Measurements from ENCODE around the gene ZNF558.

Gene ZNF558

DNA sequence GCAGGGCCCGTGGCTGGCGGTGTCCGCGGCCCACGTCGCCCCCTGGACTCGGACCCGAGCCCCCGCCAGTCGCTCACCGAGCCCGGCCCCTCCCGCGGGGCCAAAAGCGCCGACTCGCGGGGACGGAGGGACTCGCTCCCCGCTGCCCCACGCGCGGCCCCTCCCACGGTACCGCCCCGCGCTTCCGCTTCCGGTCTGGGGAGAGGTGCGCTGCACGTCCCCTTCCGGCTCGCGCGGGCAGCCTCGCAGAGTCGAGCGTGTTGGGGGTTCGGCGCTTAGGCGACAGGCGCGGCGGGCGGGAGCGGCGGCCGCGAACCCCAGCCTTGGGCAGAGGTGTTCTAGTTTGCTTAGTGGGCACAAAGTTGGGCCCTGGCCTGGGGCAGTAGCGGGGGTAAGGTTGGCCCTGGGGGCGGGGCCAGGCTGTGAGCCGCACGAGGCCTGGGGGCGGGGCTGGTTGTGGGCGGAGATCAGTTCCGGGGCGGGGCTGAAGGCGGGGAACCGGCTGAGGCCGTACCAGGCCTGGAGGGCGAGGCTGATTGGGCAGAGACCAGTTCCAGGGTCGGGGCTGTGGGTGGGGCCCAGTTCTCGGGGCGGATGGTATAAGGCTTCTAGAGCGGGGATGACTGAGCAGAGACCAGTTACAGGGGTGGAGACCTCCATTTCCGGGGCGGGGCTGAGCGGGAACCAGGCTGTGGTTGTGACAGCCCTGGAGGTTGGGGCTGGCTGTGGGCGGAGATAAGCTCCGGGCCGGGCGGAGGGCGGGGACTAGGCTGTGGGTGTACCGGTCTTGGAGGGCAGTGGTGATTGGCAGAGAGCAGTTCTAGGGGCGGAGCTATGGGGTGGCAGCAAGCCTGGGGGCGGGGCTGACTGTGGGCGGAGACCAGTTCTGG, at the start of gene ZNF558, which contains the start of gene MBD3L1:
Gene ZNF558, minus strand, starts transcription at position 173 of the 890 bp plus-strand sequence. CDS start 9,645 bp downstream, outside the sequence.
Gene MBD3L1, plus strand, starts transcription at position 246 of the 890 bp plus-strand sequence. CDS start 10,302 bp downstream, outside the sequence.
- DNase-seq = peak; percentile 66

DNA sequence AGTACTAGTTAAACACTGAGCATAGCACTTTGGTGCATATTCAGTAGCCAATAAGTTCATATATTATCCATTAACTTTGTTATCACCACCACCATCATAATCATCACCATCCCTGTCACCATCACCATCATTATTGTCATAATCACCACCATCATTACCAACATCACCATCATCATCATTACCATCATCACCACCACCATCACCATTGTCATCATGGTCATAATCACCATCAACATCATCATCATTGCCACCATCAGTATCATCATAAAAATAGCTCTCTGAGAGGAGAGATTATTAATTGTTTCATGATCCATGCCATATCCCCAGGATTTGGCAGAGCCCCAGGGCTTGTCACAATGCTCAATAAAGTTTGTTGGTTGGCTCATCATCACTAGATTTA, 49.4 kb upstream of the ZNF558 start:
- in situ Hi-C loops (cut with HindIII; ENCODE audit: low pct_ligation_motif_present, low pct_unique_long_range_greater_than_20kb, low sequenced_read_pairs) = no loop called here
- no peak for DNase-seq

More for the DNA sequence above, at the start of gene ZNF558, which contains the start of gene MBD3L1:
- in situ Hi-C loops (cut with HindIII; ENCODE audit: low pct_ligation_motif_present, low pct_unique_long_range_greater_than_20kb, low sequenced_read_pairs) = no loop called here

DNA sequence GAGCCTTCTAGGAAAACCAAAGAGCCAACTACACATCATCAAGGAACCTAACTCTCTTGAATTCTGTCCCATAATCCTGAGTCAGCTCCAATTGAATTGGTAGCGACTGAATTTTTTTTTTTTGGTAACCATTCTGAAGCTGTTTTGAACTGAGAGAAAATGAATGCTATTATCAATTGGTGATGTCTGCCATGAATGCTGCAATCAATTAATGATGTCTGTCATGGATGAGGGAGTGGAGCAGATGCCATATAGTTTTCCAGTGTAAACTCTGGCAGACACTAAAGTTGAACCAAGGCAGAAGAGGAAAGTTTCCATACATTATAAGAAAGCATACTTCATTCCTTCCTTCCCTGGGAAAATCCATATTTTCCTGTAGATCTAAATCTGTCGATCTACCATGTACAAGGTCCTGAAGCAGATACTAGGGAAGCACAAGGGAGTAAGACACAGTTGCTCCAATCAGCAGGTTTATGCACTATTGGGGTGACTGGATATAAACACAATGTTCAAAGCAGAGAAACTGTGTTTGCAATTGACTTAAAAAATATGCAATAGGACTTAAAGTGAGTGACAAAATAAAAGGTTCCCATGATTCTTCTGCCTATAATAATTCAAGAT, 48.9 kb upstream of the ZNF558 start:
- in situ Hi-C loops (cut with HindIII; ENCODE audit: low pct_ligation_motif_present, low pct_unique_long_range_greater_than_20kb, low sequenced_read_pairs) = no loop called here

DNA sequence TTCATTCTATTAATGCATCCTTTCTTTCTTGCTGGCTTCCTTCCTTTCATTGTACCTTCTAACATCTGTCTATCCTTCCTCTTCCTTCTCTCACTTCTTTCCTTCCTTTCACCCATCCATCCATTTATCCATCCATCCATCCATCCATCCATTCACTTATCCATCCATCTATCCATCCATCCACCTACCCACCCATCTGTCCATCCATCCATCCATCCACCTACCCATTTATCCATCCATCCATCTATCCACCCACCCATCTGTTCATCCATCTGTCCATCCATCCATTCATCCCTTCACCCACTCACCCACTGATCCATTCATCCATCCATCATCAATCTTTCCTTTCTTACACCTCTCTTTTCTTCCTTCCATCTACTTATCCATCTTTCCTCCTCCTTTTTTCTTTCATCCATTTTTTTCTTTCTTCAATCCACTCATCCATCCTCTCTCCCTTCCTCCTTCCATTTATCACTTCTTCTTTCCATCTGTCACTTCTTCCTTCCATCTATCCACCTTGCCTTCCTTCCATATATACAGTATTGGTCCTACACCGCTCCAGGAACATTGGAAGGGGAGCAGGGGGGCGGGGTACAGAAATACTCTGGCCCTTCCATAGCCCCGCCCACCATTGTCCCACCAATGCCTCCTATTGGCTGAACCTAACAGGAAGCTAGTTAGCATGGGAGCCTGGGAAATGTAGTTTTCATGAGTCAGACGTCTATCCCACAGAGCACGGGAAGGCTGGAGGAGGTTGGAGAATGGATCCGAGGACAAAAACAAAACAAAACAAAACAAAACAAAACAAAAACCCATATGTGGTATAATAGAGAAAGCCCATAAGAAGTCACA, 46.0 kb upstream of the ZNF558 start:
- in situ Hi-C loops (cut with HindIII; ENCODE audit: low pct_ligation_motif_present, low pct_unique_long_range_greater_than_20kb, low sequenced_read_pairs) = no loop called here
- DNase-seq = no peak

More for the DNA sequence above, 48.9 kb upstream of the ZNF558 start:
- DNase-seq = no peak

DNA sequence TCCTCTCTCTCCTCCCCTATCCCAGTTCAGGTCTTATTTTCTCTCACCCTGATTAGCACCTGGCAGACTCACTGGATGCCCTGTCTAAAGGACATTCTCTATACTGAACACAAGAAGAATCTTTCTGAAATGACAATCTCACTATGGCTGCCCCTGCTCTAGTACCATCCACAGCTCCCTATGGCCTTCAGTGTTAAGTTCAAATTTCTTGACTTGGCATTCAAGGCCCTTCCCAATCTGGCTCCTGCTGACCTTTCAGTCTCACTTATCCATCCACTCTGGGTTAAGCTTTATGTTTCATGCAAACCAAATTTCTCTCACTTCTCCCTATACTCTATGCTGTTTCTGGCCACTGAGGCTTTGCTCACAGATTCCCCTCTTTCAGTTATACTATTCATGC, 34.2 kb upstream of the ZNF558 start:
- no peak for DNase-seq
- in situ Hi-C loops (cut with HindIII; ENCODE audit: low pct_ligation_motif_present, low pct_unique_long_range_greater_than_20kb, low sequenced_read_pairs) = no loop called here

DNA sequence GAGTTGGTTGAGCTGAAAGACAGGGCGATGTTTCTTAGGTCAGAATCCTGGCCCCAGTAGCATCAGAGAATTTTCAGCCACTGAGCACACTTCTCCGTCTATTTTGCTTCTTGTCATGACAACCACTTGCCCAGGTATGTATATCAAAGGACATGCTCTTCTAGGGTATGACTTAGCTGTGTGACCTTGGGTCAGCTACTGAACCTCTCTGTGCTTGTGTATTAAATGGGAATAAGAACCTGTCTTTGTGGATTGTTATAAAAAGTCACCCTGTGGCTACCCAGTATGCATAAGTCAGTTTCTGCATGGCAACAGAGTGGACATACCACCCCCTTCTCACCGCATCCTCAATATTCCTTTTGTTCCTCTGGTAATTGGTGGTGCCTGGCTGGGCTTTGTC, 26.2 kb upstream of the ZNF558 start:
- in situ Hi-C loops (cut with HindIII; ENCODE audit: low pct_ligation_motif_present, low pct_unique_long_range_greater_than_20kb, low sequenced_read_pairs) = no loop called here

DNA sequence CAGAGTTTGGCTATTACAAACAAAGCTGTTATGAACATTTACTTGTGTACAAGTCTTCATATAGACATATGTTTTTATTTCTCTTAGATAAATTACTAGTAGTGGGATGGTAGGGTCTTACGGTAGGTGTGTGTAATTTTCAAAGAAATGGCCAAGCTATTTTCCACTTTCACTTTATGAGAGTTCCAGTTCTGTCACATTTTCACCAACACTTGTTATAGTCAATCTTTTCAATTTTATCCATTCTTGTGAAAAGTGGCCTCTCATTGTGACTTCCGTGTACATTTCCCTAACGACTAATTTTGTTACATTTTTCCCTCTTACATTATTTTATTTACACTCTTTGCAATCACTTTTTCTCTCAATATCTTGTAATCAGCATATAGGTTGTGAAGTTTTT, 18.4 kb upstream of the ZNF558 start:
- in situ Hi-C loops (cut with HindIII; ENCODE audit: low pct_ligation_motif_present, low pct_unique_long_range_greater_than_20kb, low sequenced_read_pairs) = no loop called here

More for the DNA sequence above, 26.2 kb upstream of the ZNF558 start:
- DNase-seq = no peak

DNA sequence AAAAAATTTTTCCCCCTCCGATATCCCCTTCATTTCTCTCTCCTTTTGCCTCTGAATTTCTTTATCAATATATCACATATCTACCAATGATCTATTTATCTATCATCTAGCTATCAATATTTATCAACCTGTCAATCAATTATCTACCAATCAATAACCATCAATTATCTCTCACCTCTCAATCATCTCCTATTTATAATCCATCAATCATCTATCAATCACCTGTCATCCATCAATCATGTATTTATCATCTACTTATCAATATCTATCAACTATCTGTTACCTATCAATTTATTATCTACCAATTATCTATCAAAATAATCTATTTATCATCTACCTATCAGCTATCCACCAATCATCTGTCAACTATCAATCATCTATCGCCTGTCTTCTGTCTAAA, 17.1 kb upstream of the ZNF558 start:
- no peak for DNase-seq
- in situ Hi-C loops (cut with HindIII; ENCODE audit: low pct_ligation_motif_present, low pct_unique_long_range_greater_than_20kb, low sequenced_read_pairs) = no loop called here

More for the DNA sequence above, 18.4 kb upstream of the ZNF558 start:
- DNase-seq = no peak

DNA sequence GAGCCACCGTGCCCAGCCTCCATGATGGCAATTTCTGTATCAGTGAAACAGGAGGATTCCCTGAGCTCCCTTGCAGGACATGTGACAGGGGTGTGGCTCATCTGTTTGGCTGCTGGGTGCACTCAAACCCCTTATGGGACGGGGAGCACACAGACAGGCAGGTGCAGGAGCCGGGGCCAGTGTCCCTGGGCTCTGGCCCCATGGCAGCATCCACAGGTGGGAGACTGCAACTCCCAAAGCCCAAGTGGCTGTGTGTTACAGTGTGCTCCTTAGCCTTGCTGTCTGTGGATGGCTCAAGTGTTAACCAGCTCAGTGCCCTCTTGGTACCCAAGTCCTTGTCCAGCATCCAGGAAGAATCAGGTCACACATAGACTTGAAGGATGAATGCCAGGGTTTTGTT, 14.7 kb upstream of the ZNF558 start:
- no peak for DNase-seq
- in situ Hi-C loops (cut with HindIII; ENCODE audit: low pct_ligation_motif_present, low pct_unique_long_range_greater_than_20kb, low sequenced_read_pairs) = no loop called here

DNA sequence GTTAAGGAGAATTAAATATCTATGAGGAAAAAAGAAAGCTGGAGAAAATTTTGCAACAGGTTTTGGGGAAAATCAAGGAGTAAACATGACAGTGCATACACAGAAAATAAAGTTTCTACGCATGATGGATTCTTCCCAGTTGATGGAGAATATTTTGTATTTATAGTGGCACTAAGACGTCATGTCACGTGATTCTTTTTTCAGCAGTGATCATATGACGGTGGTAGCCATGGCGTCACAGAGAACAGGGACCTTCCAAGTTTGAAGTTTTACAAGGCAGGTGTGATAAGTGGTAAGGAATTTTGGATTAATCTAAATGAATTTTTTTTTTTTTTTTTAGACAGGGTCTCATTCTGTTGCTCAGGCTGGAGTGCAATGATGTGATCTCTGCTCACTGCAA, 8.6 kb upstream of the ZNF558 start:
- in situ Hi-C loops (cut with HindIII; ENCODE audit: low pct_ligation_motif_present, low pct_unique_long_range_greater_than_20kb, low sequenced_read_pairs) = no loop called here
- DNase-seq = no peak

DNA sequence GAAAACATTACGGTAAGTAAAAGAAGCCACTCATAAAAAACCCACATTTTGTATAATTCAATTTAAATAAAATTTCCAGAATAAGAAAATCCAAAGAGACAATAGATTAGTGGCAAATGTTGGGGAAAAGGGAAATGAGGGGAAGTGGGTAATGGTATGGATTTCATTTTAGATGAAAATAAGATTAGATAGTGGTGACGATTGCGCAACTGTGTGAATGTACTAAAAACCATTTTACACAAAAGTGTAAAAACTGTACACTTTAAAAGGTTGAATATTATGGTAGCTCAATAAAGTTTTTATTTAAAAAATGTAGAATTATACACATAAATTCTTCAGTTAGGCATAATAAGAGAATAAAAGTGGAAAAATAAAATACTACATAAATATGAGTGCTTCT, 3.8 kb upstream of the ZNF558 start:
- DNase-seq = no peak
- in situ Hi-C loops (cut with HindIII; ENCODE audit: low pct_ligation_motif_present, low pct_unique_long_range_greater_than_20kb, low sequenced_read_pairs) = no loop called here

DNA sequence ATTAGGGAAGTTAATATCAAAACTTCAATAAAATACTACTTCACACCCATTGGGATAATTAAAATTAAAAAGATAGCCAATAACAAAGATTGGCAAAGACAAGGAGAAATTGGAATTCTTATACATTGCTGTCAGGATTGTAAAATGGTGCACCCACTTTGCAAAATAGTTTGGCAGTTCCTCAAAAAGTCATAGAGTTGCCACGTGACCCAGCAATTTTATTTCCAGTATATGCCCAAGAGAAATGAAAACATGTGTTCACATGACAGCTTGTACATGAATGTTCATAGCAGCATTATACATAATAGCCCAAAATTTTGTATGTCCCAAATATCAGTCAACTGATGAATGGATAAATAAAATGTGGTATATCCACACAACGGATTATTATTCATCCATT, 3.3 kb upstream of the ZNF558 start:
- in situ Hi-C loops (cut with HindIII; ENCODE audit: low pct_ligation_motif_present, low pct_unique_long_range_greater_than_20kb, low sequenced_read_pairs) = no loop called here
- DNase-seq = no peak

DNA sequence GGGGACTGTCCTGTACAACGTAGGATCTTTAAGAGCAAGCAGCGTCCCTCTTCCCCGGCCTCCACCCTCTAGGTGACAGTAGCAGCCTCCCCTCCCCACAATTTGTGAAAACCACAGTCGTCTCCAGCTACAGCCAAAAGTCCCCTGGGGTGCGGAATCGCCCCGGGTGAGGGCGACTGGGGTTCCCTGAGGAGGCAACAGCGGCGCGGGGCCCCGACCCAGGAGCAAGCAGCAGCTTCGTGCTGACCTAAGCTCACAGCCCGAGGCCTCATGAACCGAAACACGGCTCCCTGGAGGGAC, 322 bp downstream of the ZNF558 start:
- in situ Hi-C loops (cut with HindIII; ENCODE audit: low pct_ligation_motif_present, low pct_unique_long_range_greater_than_20kb, low sequenced_read_pairs) = no loop called here
- DNase-seq = no peak

DNA sequence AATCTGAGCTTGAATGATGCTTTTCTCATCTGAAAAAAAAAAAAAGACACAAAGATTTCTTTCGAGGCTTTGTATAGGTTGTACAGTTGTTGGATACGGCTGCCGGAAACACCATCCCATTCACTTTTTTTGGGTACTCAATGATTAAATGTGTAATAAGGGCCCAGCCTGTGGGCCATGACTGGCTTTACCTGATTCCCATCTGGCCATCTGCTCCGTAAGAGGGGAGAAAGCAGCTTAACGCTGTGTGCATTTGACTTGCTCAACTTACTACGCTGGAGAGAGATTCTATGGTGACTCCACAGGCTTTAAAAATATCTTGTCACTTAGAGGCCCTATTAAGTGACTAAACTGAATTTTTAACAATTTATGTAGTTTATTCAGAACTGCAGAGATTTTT, 731 bp downstream of the ZNF558 start:
- in situ Hi-C loops (cut with HindIII; ENCODE audit: low pct_ligation_motif_present, low pct_unique_long_range_greater_than_20kb, low sequenced_read_pairs) = no loop called here

DNA sequence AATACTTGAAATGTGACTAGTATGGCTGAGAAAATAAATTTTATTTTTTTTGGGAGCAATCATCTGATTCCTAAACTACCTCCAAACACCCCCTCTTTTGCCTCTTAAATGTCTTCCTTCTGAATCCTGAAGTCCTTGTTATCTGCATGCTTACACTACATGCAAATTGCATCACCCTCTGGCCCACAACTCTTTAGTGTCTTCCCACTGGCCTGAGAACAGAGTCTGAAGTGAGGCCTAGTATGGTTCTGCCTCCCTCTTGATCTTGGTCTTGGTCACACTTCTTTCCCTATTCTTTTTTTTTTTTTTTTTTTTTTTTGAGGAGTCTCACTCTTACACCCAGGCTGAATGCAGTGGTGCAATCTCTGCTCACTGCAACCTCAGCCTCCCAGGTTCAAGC, 4.8 kb downstream of the ZNF558 start:
- DNase-seq = no peak
- in situ Hi-C loops (cut with HindIII; ENCODE audit: low pct_ligation_motif_present, low pct_unique_long_range_greater_than_20kb, low sequenced_read_pairs) = no loop called here

More for the DNA sequence above, 731 bp downstream of the ZNF558 start:
- DNase-seq = no peak

DNA sequence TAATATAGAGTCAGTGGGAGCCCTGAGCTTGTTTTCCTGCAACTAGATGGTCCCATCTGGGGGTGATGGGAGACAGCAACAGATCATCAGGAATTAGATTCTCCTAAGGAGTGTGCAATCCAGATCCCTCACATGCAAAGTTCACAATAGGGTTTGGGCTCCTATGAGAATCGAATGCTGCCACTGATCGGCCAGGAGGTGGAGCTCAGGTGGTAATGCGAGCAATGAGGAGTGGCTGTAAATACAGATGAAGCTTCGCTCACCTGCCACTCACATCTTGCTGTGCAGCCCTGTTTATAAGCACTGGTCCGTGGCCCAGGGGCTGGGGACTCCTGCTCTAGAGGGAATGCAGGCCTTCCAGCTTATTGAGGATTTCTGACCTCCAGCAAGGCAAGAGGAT, 5.7 kb downstream of the ZNF558 start:
- in situ Hi-C loops (cut with HindIII; ENCODE audit: low pct_ligation_motif_present, low pct_unique_long_range_greater_than_20kb, low sequenced_read_pairs) = no loop called here
- DNase-seq = no peak

DNA sequence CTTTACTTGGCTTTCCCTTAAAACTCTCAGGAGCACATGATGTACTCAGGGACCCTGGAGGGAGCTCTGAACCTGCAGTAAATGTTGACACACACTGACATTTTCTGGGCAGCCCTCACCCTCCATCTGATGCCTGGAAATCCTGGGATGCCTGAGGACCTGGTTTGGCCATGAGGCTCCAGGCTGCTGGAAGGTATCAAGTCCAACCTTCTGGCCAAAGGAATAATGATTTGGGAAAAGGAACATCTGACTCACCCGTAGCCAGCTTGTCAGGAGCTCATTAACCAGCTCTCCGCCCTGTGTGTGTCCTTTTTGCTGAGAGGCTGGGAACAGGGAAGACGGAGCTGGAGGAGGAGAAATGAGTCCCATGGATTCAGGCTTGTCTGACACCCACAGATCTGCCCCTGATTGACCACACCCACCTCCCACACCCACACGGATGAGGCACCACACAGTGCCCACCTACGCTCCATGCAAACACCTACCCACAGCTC, 10.3 kb downstream of the ZNF558 start:
- no peak for DNase-seq
- in situ Hi-C loops (cut with HindIII; ENCODE audit: low pct_ligation_motif_present, low pct_unique_long_range_greater_than_20kb, low sequenced_read_pairs) = no loop called here

DNA sequence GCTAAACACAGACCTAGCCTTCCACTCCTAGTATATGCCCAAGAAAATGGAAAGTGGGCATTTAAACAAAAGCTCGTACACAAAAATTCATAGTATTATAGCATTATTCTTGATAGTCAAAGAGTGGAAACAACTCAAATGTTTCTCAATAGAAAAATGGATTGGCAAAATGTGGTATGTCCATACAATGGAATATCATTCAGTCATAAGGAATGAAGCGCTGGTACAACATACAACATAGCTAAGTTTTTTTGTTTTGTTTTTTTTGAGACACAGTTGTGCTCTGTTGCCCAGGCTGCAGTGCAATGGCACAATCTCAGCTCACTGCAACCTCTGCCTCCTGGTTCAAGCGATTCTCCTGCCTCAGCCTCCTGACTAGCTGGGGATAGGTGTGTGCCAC, 11.9 kb downstream of the ZNF558 start:
- DNase-seq = no peak
- in situ Hi-C loops (cut with HindIII; ENCODE audit: low pct_ligation_motif_present, low pct_unique_long_range_greater_than_20kb, low sequenced_read_pairs) = no loop called here

DNA sequence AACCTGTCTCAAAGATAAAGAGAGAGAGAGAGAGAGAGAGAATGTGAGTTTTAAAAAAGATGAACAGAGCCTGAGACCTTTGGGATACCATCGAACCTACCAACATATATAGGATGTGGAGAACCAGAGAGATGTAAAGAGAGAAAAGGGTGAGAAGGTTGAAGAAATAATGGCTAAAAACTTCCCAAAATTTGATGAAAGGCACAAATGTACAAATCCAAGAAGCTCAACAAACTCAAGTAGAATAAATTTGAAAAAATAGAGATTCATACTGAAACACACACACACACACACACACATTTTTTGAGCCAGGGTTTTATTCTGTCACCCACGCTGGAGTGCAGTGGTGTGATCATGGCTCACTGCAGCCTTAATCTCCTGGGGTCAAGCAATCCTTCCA, 16.3 kb downstream of the ZNF558 start:
- in situ Hi-C loops (cut with HindIII; ENCODE audit: low pct_ligation_motif_present, low pct_unique_long_range_greater_than_20kb, low sequenced_read_pairs) = no loop called here
- no peak for DNase-seq

Measured in ACHN (cell line).